Measurements from ENCODE around the gene PIP5K1C.

PIP5K1C gene

GRCh38 chr19:3609779-3610719, 90.2 kb downstream of the PIP5K1C start:
- Histone ChIP-seq H3K4me1 (ENCODE audit: control insufficient read depth, insufficient read depth, low read length) (peaks cover 3% of the 10 kb centered on the region), H3K4me3 (ENCODE audit: low read depth, low read length) (no peak overlapping the region), H3K9ac (ENCODE audit: low read depth, low read length) (no peak overlapping the region), H3K9me3 (ENCODE audit: control insufficient read depth, insufficient read depth, low read length) (no peaks in the 10 kb centered on the region), H3K36me3 (ENCODE audit: control insufficient read depth, insufficient read depth, low read length) (peaks cover 23% of the 10 kb centered on the region), H3K27me3 (ENCODE audit: control insufficient read depth, insufficient read depth, low read length) (peaks cover 9% of the 10 kb centered on the region)

GRCh38 chr19:3608750-3609322, 91.4 kb downstream of the PIP5K1C start:
- peaks cover 3% of the 10 kb centered on the region for H3K4me1 ChIP-seq (ENCODE audit: control insufficient read depth, insufficient read depth, low read length)

GRCh38 chr19:3608079-3608641, 92.1 kb downstream of the PIP5K1C start:
- peaks cover 9% of the 10 kb centered on the region for H3K27me3 ChIP-seq (ENCODE audit: control insufficient read depth, insufficient read depth, low read length)

More at GRCh38 chr19:3608750-3609322, 91.4 kb downstream of the PIP5K1C start:
- H3K4me3 ChIP-seq (ENCODE audit: low read depth, low read length), result no peak overlapping the region
- no peaks in the 10 kb centered on the region for H3K9me3 ChIP-seq (ENCODE audit: control insufficient read depth, insufficient read depth, low read length)
- H3K27me3 ChIP-seq (ENCODE audit: control insufficient read depth, insufficient read depth, low read length), result peaks cover 9% of the 10 kb centered on the region
- no peak overlapping the region for H3K9ac ChIP-seq (ENCODE audit: low read depth, low read length)
- H3K36me3 ChIP-seq (ENCODE audit: control insufficient read depth, insufficient read depth, low read length), result peaks cover 23% of the 10 kb centered on the region

GRCh38 chr19:3607303-3608078, 92.8 kb downstream of the PIP5K1C start:
- Histone ChIP-seq H3K4me3 (ENCODE audit: low read depth, low read length) (peak overlapping the region; percentile 66), H3K9me3 (ENCODE audit: control insufficient read depth, insufficient read depth, low read length) (no peaks in the 10 kb centered on the region), H3K36me3 (ENCODE audit: control insufficient read depth, insufficient read depth, low read length) (peaks cover 20% of the 10 kb centered on the region), H3K27me3 (ENCODE audit: control insufficient read depth, insufficient read depth, low read length) (peaks cover 9% of the 10 kb centered on the region), H3K4me1 (ENCODE audit: control insufficient read depth, insufficient read depth, low read length) (peaks cover 3% of the 10 kb centered on the region), H3K9ac (ENCODE audit: low read depth, low read length) (peak overlapping the region; percentile 54)

More at GRCh38 chr19:3608079-3608641, 92.1 kb downstream of the PIP5K1C start:
- H3K36me3 ChIP-seq (ENCODE audit: control insufficient read depth, insufficient read depth, low read length), result peaks cover 23% of the 10 kb centered on the region
- no peaks in the 10 kb centered on the region for H3K9me3 ChIP-seq (ENCODE audit: control insufficient read depth, insufficient read depth, low read length)
- H3K4me3 ChIP-seq (ENCODE audit: low read depth, low read length), result no peak overlapping the region
- H3K4me1 ChIP-seq (ENCODE audit: control insufficient read depth, insufficient read depth, low read length), result peaks cover 3% of the 10 kb centered on the region
- H3K9ac ChIP-seq (ENCODE audit: low read depth, low read length), result no peak overlapping the region

- H3K9ac ChIP-seq (ENCODE audit: low read depth, low read length), result peak within 1 kb of the TSS; percentile 54
- peaks cover 9% of the 10 kb centered on the region for H3K27me3 ChIP-seq (ENCODE audit: control insufficient read depth, insufficient read depth, low read length)
- peaks cover 15% of the 10 kb centered on the region for H3K36me3 ChIP-seq (ENCODE audit: control insufficient read depth, insufficient read depth, low read length)
- H3K4me3 ChIP-seq (ENCODE audit: low read depth, low read length), result peak within 1 kb of the TSS; percentile 66
- H3K9me3 ChIP-seq (ENCODE audit: control insufficient read depth, insufficient read depth, low read length), result no peaks in the 10 kb centered on the region
- H3K4me1 ChIP-seq (ENCODE audit: control insufficient read depth, insufficient read depth, low read length), result peaks cover 3% of the 10 kb centered on the region
Observed at GRCh38 chr19:3606690-3607289, 93.5 kb downstream of the PIP5K1C start, which contains the start of gene TBXA2R. TSS of gene TBXA2R (minus strand) at chr19:3606875. CDS start at chr19:3600634, 6,241 bp downstream.

- H3K4me3 ChIP-seq (ENCODE audit: low read depth, low read length), result peak overlapping the region; percentile 66
- H3K27me3 ChIP-seq (ENCODE audit: control insufficient read depth, insufficient read depth, low read length), result peaks cover 9% of the 10 kb centered on the region
- H3K9me3 ChIP-seq (ENCODE audit: control insufficient read depth, insufficient read depth, low read length), result no peaks in the 10 kb centered on the region
- H3K4me1 ChIP-seq (ENCODE audit: control insufficient read depth, insufficient read depth, low read length), result peaks cover 3% of the 10 kb centered on the region
- H3K36me3 ChIP-seq (ENCODE audit: control insufficient read depth, insufficient read depth, low read length), result peaks cover 10% of the 10 kb centered on the region
- H3K9ac ChIP-seq (ENCODE audit: low read depth, low read length), result no peak overlapping the region
Observed at GRCh38 chr19:3606174-3606689, 94.0 kb downstream of the PIP5K1C start.

- H3K4me1 ChIP-seq (ENCODE audit: control insufficient read depth, insufficient read depth, low read length), result peaks cover 3% of the 10 kb centered on the region
- H3K27me3 ChIP-seq (ENCODE audit: control insufficient read depth, insufficient read depth, low read length), result peaks cover 9% of the 10 kb centered on the region
- peaks cover 5% of the 10 kb centered on the region for H3K36me3 ChIP-seq (ENCODE audit: control insufficient read depth, insufficient read depth, low read length)
- peak overlapping the region; percentile 66 for H3K4me3 ChIP-seq (ENCODE audit: low read depth, low read length)
- H3K9me3 ChIP-seq (ENCODE audit: control insufficient read depth, insufficient read depth, low read length), result no peaks in the 10 kb centered on the region
- no peak overlapping the region for H3K9ac ChIP-seq (ENCODE audit: low read depth, low read length)
Observed at GRCh38 chr19:3605770-3606169, 94.5 kb downstream of the PIP5K1C start.

- Histone ChIP-seq H3K9ac (ENCODE audit: low read depth, low read length) (no peak overlapping the region), H3K4me3 (ENCODE audit: low read depth, low read length) (peak overlapping the region; percentile 1), H3K36me3 (ENCODE audit: control insufficient read depth, insufficient read depth, low read length) (peaks cover 5% of the 10 kb centered on the region), H3K4me1 (ENCODE audit: control insufficient read depth, insufficient read depth, low read length) (peaks cover 3% of the 10 kb centered on the region), H3K27me3 (ENCODE audit: control insufficient read depth, insufficient read depth, low read length) (peaks cover 9% of the 10 kb centered on the region), H3K9me3 (ENCODE audit: control insufficient read depth, insufficient read depth, low read length) (no peaks in the 10 kb centered on the region)
Observed at GRCh38 chr19:3605361-3605760, 94.9 kb downstream of the PIP5K1C start.

GRCh38 chr19:3604987-3605343, 95.3 kb downstream of the PIP5K1C start:
- Histone ChIP-seq H3K9me3 (ENCODE audit: control insufficient read depth, insufficient read depth, low read length) (no peaks in the 10 kb centered on the region), H3K36me3 (ENCODE audit: control insufficient read depth, insufficient read depth, low read length) (peaks cover 1% of the 10 kb centered on the region), H3K4me1 (ENCODE audit: control insufficient read depth, insufficient read depth, low read length) (peaks cover 3% of the 10 kb centered on the region), H3K27me3 (ENCODE audit: control insufficient read depth, insufficient read depth, low read length) (peaks cover 9% of the 10 kb centered on the region), H3K9ac (ENCODE audit: low read depth, low read length) (no peak overlapping the region), H3K4me3 (ENCODE audit: low read depth, low read length) (no peak overlapping the region)

GRCh38 chr19:3604227-3604986, 95.9 kb downstream of the PIP5K1C start:
- peaks cover 9% of the 10 kb centered on the region for H3K27me3 ChIP-seq (ENCODE audit: control insufficient read depth, insufficient read depth, low read length)
- peaks cover 3% of the 10 kb centered on the region for H3K4me1 ChIP-seq (ENCODE audit: control insufficient read depth, insufficient read depth, low read length)
- H3K9me3 ChIP-seq (ENCODE audit: control insufficient read depth, insufficient read depth, low read length), result no peaks in the 10 kb centered on the region
- no peak overlapping the region for H3K4me3 ChIP-seq (ENCODE audit: low read depth, low read length)
- no peak overlapping the region for H3K9ac ChIP-seq (ENCODE audit: low read depth, low read length)
- H3K36me3 ChIP-seq (ENCODE audit: control insufficient read depth, insufficient read depth, low read length), result no peaks in the 10 kb centered on the region
